Fibroblast of lung (primary cell): ENCODE measurements around the gene NR1I3. TPM values are rescaled to one million over a fixed set of nuclear protein-coding genes. Genes with fewer than 3 reads are reported as not detected.
A peak's percentile ranks its signal among the peaks of the same experiment; 100 is the strongest.

Source experiments
- DNase-seq, 2 donors: peaks; one replicate each; pipeline versions ENCODE4 v3.0.0 to v3.0.0-alpha.2; 2010; ENCODE audit warnings: low read depth in 2 of 2
- H2AFZ ChIP-seq: 2 replicates; pipeline ENCODE4 v1.5.1; 2012; ENCODE audit warnings: low read length, control low read depth, inconsistent platforms
- H3K27ac ChIP-seq: 2 replicates; pipeline ENCODE4 v1.5.1; 2011; ENCODE audit warnings: low read length, control low read depth; ENCODE audit not compliant: insufficient read depth
- H3K27me3 ChIP-seq: 2 replicates; pipeline ENCODE4 v1.5.1; 2011; ENCODE audit warnings: mild to moderate bottlenecking, low read length; ENCODE audit not compliant: control insufficient read depth, insufficient read depth
- H3K36me3 ChIP-seq: 2 replicates; pipeline ENCODE4 v1.5.1; 2011; ENCODE audit warnings: low read length; ENCODE audit not compliant: control insufficient read depth, insufficient read depth
- H3K4me1 ChIP-seq: 2 replicates; pipeline ENCODE4 v1.5.1; 2011; ENCODE audit warnings: low read length; ENCODE audit not compliant: control insufficient read depth, insufficient read depth; ENCODE audit errors: extremely low read depth
- H3K4me2 ChIP-seq: 2 replicates; pipeline ENCODE4 v1.5.1; 2011; ENCODE audit warnings: low read length, control low read depth; ENCODE audit not compliant: insufficient read depth; ENCODE audit errors: extremely low read depth
- H3K4me3 ChIP-seq, 4 experiments: fragments of 200-600 bp in 1 of 4; sonication (generic) in 1 of 4; replicated peaks in 1 of 4; 2 replicates each; pipeline ENCODE4 v1.5.1; 2011 to 2016; ENCODE audit warnings: low read length in 4 of 4, low read depth in 3 of 4, mild to moderate bottlenecking in 3 of 4, control low read depth in 2 of 4, inconsistent platforms in 1 of 4, mixed read lengths in 1 of 4; ENCODE audit not compliant: insufficient read depth in 1 of 4; ENCODE audit errors: control extremely low read depth in 1 of 4
- H3K79me2 ChIP-seq: 2 replicates; pipeline ENCODE4 v1.5.1; 2012; ENCODE audit warnings: mild to moderate bottlenecking, low read length, inconsistent platforms; ENCODE audit not compliant: control insufficient read depth, insufficient read depth
- H3K9ac ChIP-seq: 2 replicates; pipeline ENCODE4 v1.5.1; 2011; ENCODE audit warnings: mild to moderate bottlenecking, low read length, control low read depth; ENCODE audit not compliant: insufficient read depth
- H3K9me3 ChIP-seq: 2 replicates; pipeline ENCODE4 v1.5.1; 2012; ENCODE audit warnings: low read depth, low read length; ENCODE audit not compliant: control insufficient read depth, insufficient read depth
- H4K20me1 ChIP-seq: 2 replicates; pipeline ENCODE4 v1.5.1; 2011; ENCODE audit warnings: low read length; ENCODE audit not compliant: control insufficient read depth, insufficient read depth; ENCODE audit errors: extremely low read depth
- CTCF ChIP-seq, 2 donors: IDR thresholded peaks in 1 of 2; conservative IDR thresholded peaks in 1 of 2; 1 replicate in 1 of 2; 2 replicates in 1 of 2; pipeline ENCODE4 v1.5.1; 2011 to 2012; ENCODE audit warnings: low read length in 2 of 2, control low read depth in 1 of 2, inconsistent platforms in 1 of 2, low read depth in 1 of 2, mild to moderate bottlenecking in 1 of 2
- EZH2 ChIP-seq: IDR thresholded peaks from 2 replicates; pipeline ENCODE4 v1.5.1; 2012; ENCODE audit warnings: low read length, control low read depth, mild to moderate bottlenecking; ENCODE audit errors: missing control alignments
- polyA plus RNA-seq, 2 donors: library from polyadenylated mRNA; depleted of rRNA in 1 of 2; stranded (reverse) in 1 of 2; unstranded in 1 of 2; fragments of >200 nt; gene quantifications; 2 replicates each; pipeline ENCODE4 v1.2.1, GENCODE V29; 2011 to 2012; ENCODE audit warnings: missing spikeins in 1 of 2
- total RNA-seq: library from RNA; depleted of rRNA; stranded (reverse); fragments of >200 nt; gene quantifications from 2 replicates; pipeline ENCODE4 v1.2.1, GENCODE V29; 2014

NR1I3 gene
- total and polyA plus RNA-seq, 2 donors (not counting 1 experiment from before 2014, with no cell fraction given): not detected

DNA sequence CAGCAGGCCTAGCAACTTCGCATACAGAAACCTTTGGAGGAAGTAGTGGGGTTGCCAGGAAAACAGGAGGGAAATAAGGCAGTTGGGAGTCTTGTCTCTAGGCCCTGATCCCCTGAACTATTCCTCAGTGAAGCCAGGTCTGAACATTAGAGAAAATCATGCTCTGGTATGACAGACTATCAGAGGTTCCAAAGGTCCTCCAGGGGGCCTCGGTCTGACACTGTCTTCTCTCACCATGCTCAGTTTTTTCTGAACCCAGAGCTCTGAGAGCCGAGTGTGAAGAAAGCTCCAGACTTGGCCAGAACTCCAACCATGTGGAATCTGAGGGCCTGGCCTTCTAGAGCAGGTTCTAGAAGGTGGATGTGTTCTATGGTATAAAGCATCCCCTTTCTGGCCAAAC lies 8.1 kb downstream of the NR1I3 start:
- Histone ChIP-seq H3K27ac (no peak overlapping the region), H3K4me3 (no peak overlapping the region), H3K36me3 (peaks cover 8% of the 10 kb centered on the region), H2AFZ (no peak overlapping the region), H3K27me3 (no peaks in the 10 kb centered on the region), H3K4me2 (no peak overlapping the region), H3K4me1 (peaks cover 6% of the 10 kb centered on the region), H3K79me2 (no peaks in the 10 kb centered on the region), H4K20me1 (no peaks in the 10 kb centered on the region), H3K9ac (no peak overlapping the region), H3K9me3 (no peaks in the 10 kb centered on the region)
- DNase-seq: no peak
- no peak for TF ChIP-seq CTCF (conservative IDR thresholded peaks at IDR 0.05 in 1 of 2, IDR thresholded peaks at IDR 0.05 in 1 of 2; ENCODE audit: low read depth in 1 of 2, low read length in 2 of 2)
- no peak for TF ChIP-seq EZH2

DNA sequence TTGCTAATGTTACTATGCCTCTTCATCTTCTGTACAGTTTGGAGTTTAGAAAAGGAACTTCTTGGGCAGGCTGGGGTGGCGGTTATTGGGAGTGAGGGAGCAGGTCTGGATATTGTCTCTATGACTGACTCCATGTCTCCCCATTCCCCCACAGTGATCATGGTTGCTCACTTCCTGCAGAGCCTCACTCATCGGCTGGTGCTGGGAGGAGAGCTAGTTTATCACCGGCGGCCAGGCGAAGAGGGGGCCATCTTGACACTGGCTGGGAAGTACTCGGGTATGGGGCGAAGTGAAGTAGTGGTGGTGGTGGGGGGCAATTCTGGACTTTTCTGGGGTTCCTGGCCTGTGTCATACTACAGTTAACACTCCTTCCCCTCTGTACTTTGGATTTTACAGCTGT lies 10.0 kb downstream of the NR1I3 start:
- Histone ChIP-seq H3K27ac (no peak overlapping the region), H3K4me3 (no peak overlapping the region), H3K9ac (no peak overlapping the region), H4K20me1 (no peaks in the 10 kb centered on the region), H3K9me3 (no peaks in the 10 kb centered on the region), H3K79me2 (no peaks in the 10 kb centered on the region), H2AFZ (no peak overlapping the region), H3K27me3 (no peaks in the 10 kb centered on the region), H3K4me2 (no peak overlapping the region), H3K4me1 (peaks cover 6% of the 10 kb centered on the region), H3K36me3 (peaks cover 8% of the 10 kb centered on the region)
- no peak for DNase-seq
- TF ChIP-seq CTCF (conservative IDR thresholded peaks at IDR 0.05 in 1 of 2, IDR thresholded peaks at IDR 0.05 in 1 of 2; ENCODE audit: low read depth in 1 of 2, low read length in 2 of 2) (no peak), EZH2 (no peak)

DNA sequence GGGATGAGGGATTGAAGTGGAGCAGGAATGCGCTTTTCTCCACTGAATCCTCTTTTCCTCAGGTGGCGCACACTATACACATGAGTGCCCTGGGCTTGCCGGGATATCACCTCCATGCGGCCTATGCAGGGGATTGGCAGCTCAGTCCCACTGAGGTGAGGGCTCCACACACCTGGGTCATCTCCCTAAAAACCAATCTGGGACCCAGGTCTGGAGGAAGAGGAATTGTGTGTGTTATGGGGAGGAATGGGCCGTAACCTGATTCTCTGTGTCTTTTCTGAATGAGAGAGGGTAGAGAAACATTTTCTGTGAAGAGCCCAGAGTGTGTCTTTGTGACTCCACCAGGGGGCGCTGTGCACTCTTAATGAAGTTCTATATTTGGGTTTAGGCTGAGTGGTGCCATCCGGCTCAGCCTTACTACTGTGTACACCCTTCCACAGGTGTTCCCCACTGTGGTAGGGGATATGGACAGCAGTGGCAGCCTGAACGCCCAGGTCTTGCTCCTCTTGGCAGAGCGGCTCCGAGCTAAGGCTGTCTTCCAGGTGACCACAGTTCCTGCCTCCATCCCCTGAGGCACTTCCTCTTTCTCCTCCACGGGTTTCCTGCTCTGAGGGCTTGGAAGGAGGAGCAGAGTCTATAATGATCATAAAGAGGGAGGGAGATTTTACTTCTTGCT lies 10.7 kb downstream of the NR1I3 start:
- peak overlapping the region; percentile 98 for H3K4me2 ChIP-seq
- H3K27me3 ChIP-seq: no peaks in the 10 kb centered on the region
- peak; percentile 49 to 78 for DNase-seq
- H2AFZ ChIP-seq: no peak overlapping the region
- H3K27ac ChIP-seq: no peak overlapping the region
- peaks cover 6% of the 10 kb centered on the region for H3K4me1 ChIP-seq
- no peaks in the 10 kb centered on the region for H3K79me2 ChIP-seq
- peak overlapping the region in 2 of 4 experiments; percentile 80 to 97 for H3K4me3 ChIP-seq
- no peak for TF ChIP-seq EZH2
- peak; percentile 78 to 79 for TF ChIP-seq CTCF (conservative IDR thresholded peaks at IDR 0.05 in 1 of 2, IDR thresholded peaks at IDR 0.05 in 1 of 2; ENCODE audit: low read depth in 1 of 2, low read length in 2 of 2)
- peaks cover 8% of the 10 kb centered on the region for H3K36me3 ChIP-seq
- no peaks in the 10 kb centered on the region for H4K20me1 ChIP-seq
- H3K9me3 ChIP-seq: no peaks in the 10 kb centered on the region
- H3K9ac ChIP-seq: no peak overlapping the region
